ENCODE measurements around the gene IKZF1. TPM values are rescaled to one million over a fixed set of nuclear protein-coding genes. Genes with fewer than 3 reads are reported as not detected.

Gene IKZF1
- total RNA-seq, 1 donor from 2014 or later = 2.2 TPM

GRCh38 chr7:50281680-50282445, 22.7 kb upstream of the IKZF1 start:
- intact Hi-C loops (cut with DNase I) = no loop called here
- DNase-seq (ENCODE audit: low spot score) = no peak

- no peak for DNase-seq (ENCODE audit: low spot score)
- intact Hi-C loops (cut with DNase I) = no loop called here
Observed at GRCh38 chr7:50282813-50283605, 21.5 kb upstream of the IKZF1 start.

GRCh38 chr7:50283731-50284130, 20.8 kb upstream of the IKZF1 start:
- no peak for DNase-seq (ENCODE audit: low spot score)
- intact Hi-C loops (cut with DNase I) = no loop called here

GRCh38 chr7:50284296-50284695, 20.2 kb upstream of the IKZF1 start:
- intact Hi-C loops (cut with DNase I) = no loop called here
- DNase-seq (ENCODE audit: low spot score) = no peak

GRCh38 chr7:50285269-50285668, 19.2 kb upstream of the IKZF1 start:
- intact Hi-C loops (cut with DNase I) = no loop called here

GRCh38 chr7:50287129-50287528, 17.4 kb upstream of the IKZF1 start:
- intact Hi-C loops (cut with DNase I) = no loop called here
- DNase-seq (ENCODE audit: low spot score) = no peak

More at GRCh38 chr7:50285269-50285668, 19.2 kb upstream of the IKZF1 start:
- no peak for DNase-seq (ENCODE audit: low spot score)

- DNase-seq (ENCODE audit: low spot score) = no peak
- intact Hi-C loops (cut with DNase I) = no loop called here
Observed at GRCh38 chr7:50292165-50292757, 12.3 kb upstream of the IKZF1 start.

GRCh38 chr7:50292763-50293162, 11.8 kb upstream of the IKZF1 start:
- DNase-seq (ENCODE audit: low spot score) = no peak
- intact Hi-C loops (cut with DNase I) = no loop called here

GRCh38 chr7:50293509-50294179, 10.9 kb upstream of the IKZF1 start:
- DNase-seq (ENCODE audit: low spot score) = no peak
- intact Hi-C loops (cut with DNase I) = no loop called here

- intact Hi-C loops (cut with DNase I) = no loop called here
- no peak for DNase-seq (ENCODE audit: low spot score)
Observed at GRCh38 chr7:50295133-50295532, 9.4 kb upstream of the IKZF1 start.

GRCh38 chr7:50296799-50297198, 7.7 kb upstream of the IKZF1 start:
- intact Hi-C loops (cut with DNase I) = no loop called here

GRCh38 chr7:50298811-50299562, 5.5 kb upstream of the IKZF1 start:
- DNase-seq (ENCODE audit: low spot score) = no peak
- intact Hi-C loops (cut with DNase I) = no loop called here

More at GRCh38 chr7:50296799-50297198, 7.7 kb upstream of the IKZF1 start:
- no peak for DNase-seq (ENCODE audit: low spot score)

GRCh38 chr7:50300336-50300735, 4.2 kb upstream of the IKZF1 start:
- intact Hi-C loops (cut with DNase I) = no loop called here
- no peak for DNase-seq (ENCODE audit: low spot score)

- intact Hi-C loops (cut with DNase I) = no loop called here
- DNase-seq (ENCODE audit: low spot score) = no peak
Observed at GRCh38 chr7:50302486-50303334, 1.8 kb upstream of the IKZF1 start.

GRCh38 chr7:50303335-50304128, 984 bp upstream of the IKZF1 start:
- DNase-seq (ENCODE audit: low spot score) = no peak
- intact Hi-C loops (cut with DNase I) = no loop called here

GRCh38 chr7:50304911-50305582, 531 bp downstream of the IKZF1 start:
- DNase-seq (ENCODE audit: low spot score) = no peak
- intact Hi-C loops (cut with DNase I) = no loop called here
